Measurements from ENCODE around the gene HERPUD1.

GRCh38 chr16:56950455-56950854 is 18.5 kb downstream of the HERPUD1 start:
- no peak for TF ChIP-seq POLR2A (IDR thresholded peaks at IDR 0.05; ENCODE audit: low read length)
- no peak for TF ChIP-seq GATA1 (IDR thresholded peaks at IDR 0.05; ENCODE audit: low read depth, low read length)
